HL-60/S4 treated with retinoic acid at 250 ng/mL for 4 days and 3 days (cell line): ENCODE results near the gene RAD51B.
"Not testable (repeated sequence)": the region's sequence is repeated elsewhere in the genome, so short reads cannot be mapped to it uniquely, and the experiment has no call there.

Experiments used
- in situ Hi-C: fragments of 300-500 bp; cut with MboI; formaldehyde crosslinking; loops from 2 replicates; pipeline ENCODE4 v1.7.0; 2022; ENCODE audit warnings: low sequenced_read_pairs

Gene RAD51B

DNA sequence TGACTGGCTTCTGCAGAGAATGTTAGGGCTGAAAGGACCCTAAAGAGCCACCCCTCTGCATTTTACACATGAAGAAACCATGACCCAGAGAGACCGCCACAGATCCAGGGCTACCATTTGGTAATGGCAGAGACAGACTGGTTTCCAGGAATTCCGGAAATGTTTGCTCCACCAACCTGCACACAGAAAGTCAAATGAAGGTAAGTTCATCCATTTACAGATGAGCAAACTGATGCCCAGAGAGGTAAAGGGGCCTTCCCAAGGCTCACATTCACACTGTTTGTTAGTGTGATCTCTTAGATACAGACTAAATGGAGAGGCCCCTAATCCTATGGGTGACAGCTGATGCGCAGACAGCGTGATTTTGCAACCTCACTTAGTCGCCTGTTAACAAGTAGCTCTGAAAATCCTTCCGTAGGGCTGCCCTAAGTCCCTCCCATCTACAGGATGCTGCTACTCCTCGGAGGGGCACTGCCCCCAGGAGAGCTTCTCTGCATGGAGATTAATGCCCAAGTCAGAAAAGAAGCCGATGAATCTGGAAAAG, 939.5 kb downstream of the RAD51B start:
- in situ Hi-C loops = no loop called here

- in situ Hi-C loops = no loop called here
Observed at GRCh38 chr14:68759937-68760336, 940.4 kb downstream of the RAD51B start.

- in situ Hi-C loops = no loop called here
Observed at GRCh38 chr14:68760761-68761160, 941.2 kb downstream of the RAD51B start.

GRCh38 chr14:68761391-68761790, 941.8 kb downstream of the RAD51B start:
- in situ Hi-C loops = no loop called here

- in situ Hi-C loops = no loop called here
Observed at GRCh38 chr14:68762953-68763764, 943.6 kb downstream of the RAD51B start.

GRCh38 chr14:68763843-68764242, 944.3 kb downstream of the RAD51B start:
- in situ Hi-C loops = not testable (repeated sequence)

DNA sequence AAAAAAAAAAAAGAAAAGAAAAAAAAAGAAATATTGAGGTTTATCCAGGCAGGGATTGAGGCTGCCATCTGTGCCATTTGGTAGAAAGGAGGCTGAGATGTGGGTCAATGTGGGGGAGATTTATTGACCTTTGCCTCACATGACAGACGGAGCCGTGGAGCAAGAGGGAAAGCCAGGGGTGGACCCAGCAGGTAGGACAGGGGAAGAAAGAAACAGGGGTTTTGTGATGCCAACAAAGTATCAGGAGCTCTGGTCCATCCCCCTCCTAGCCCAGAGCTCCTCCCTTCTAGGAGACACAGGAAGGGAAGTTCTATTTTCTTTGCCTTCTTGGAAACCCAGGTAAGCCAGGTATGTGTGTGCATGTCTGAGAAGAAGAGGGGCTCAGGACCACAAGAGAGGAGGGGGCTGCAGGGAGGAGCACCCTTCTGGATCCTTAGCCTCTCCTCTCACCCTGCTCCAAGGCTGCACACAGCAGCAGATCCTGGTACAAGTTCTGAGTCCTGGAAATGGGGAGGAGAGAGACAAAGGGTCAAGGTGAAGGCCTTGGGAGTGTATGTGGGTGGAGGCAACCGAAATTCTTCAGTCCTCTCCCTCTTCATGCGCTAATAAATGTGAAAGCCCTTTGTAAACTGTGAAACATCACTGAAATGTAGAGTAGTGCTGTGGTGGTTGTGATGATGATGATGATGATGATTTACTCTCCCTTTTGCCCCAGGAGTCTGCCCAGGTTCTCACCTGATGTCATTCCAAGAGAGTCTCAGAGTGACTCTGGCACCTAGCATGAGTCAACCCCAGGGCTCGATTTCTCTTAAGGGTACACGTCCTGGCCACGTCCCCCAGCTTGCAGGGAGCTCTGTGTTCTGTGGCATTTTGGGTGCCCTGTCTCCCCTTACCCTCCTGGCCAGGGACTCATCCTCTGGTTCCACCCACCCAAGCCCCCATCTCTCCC, 947.0 kb downstream of the RAD51B start:
- in situ Hi-C loops = no loop called here

- in situ Hi-C loops = no loop called here
Observed at GRCh38 chr14:68767248-68767645, 947.7 kb downstream of the RAD51B start.

DNA sequence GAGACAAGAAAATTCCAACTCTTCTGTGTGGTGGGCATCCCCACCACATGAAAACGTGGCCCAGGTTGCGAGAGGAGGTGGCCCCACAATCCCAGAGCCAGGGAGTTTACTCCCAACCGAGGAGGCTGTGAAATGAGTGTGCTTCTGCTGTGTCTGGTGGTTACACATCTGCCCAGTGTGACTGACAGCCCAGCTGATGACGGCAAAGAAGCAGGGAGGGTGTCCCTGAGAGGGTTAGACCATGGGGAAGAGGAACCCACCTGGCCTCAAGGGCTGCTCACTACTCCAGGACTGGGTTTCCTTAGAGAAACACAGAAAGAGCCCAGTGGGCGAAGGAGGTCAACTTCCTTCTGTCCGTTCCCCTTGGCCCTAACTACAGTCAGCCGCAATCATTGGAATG, 948.7 kb downstream of the RAD51B start:
- in situ Hi-C loops = no loop called here

DNA sequence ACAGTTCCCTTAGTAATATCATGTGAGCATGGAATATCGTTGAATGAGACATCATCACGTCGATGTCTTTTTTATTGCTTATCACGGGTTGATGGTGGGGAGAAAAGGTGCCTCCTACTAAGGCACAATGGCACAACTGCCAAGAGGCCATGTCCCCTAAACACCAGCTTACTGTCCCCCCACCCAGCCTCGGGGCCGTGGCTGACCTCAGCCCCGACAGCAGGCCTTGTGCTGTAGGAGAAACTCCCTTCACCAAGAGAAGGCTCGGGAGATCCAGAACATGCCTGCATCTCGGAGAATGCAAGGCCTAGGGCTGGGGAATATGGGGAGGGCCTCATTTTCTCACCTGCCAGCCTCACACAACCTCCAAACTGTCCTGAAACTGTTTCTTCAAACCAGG, 950.5 kb downstream of the RAD51B start:
- in situ Hi-C loops = no loop called here

DNA sequence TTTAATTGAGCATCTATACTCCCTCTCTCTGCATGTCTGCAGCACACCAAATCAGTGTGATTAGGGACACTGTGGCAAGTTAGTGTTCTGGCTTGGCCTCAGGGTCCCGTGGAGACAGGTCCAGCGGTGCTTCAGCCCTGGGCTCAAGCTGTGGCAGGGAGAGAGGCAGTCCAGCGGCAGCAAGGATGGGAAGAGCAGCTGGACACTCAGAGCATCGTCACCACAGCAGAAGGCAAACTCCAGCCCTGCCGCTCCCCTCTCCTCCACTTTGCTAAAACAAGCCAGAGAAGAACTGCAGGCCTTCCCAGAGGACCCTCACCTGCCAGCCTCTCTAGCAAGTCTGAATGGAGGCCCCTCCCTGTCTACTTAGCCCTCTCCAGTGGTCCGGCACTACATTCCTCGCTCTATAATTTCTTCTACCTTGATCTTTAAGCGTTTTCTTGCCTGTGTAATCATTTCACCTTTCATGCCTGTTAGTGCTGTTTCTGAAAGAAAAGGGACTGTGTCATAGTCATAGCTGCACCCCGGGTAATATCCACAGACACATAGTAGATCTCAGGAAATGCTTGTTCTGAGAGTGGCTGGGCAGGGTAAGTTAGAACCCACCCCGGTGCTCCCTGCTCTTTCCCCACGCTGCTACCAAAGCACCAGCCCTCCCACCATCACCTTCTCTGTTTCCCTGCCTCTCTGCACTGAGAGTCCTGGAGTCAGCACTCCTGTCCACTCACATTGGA, 951.1 kb downstream of the RAD51B start:
- in situ Hi-C loops = no loop called here

DNA sequence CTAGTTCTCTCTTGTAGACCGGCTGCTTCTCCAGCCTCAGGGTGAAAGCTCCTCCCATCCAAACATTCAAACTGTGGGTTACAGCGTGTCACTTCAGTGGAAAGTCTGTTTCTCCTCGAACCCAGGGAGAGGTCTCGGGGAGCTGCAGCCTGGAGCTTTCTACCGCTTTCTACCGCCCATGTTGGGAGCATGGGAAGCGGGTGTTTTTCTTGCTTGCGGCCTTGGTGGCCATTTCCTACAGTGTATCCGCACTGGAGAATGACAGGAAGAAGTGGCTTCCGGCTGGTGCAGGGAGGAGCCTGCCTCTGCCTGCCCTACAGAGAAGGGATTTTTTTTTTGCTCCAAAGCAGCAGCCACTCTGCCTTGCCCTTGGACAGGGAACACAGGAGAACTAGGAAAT, 952.1 kb downstream of the RAD51B start:
- in situ Hi-C loops = no loop called here

- in situ Hi-C loops = no loop called here
Observed at GRCh38 chr14:68772761-68773381, 953.3 kb downstream of the RAD51B start.

- in situ Hi-C loops = no loop called here
Observed at GRCh38 chr14:68774771-68775613, 955.4 kb downstream of the RAD51B start.

DNA sequence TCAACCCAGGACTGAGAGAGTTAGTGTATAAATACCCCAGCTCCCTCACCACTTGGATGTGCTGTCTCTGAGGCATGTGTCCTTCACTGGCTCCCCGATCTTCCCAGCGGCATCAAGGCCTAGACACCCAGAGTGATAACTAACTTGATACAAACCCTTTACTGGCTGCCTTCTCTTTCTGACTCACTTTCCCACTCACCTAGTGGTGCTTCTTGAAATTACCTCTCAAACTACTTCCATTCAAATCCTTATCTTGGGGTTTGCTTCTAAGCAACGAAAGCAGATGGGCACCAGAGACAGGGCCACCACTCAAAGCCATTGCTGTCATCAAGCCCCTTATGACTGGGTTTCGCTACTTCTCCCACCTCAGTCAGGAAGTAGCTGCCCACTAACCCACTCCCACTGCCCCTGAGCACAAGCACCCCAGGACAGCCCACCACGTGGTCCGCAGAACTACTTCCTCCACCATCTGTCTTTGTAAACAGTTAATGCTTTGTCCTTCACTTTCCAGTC, 956.1 kb downstream of the RAD51B start:
- in situ Hi-C loops = no loop called here

GRCh38 chr14:68777644-68778043, 958.1 kb downstream of the RAD51B start:
- in situ Hi-C loops = no loop called here
